Ishikawa (cell line): ENCODE data around the gene IGF1R.

Experiments
- CEBPB ChIP-seq: IDR thresholded peaks from 2 replicates; pipeline ENCODE4 v1.6.1; 2012
- CREB1 ChIP-seq: IDR thresholded peaks from 2 replicates; pipeline ENCODE4 v1.6.1; 2012; ENCODE audit warnings: low read depth
- EGR1 ChIP-seq: IDR thresholded peaks from 2 replicates; pipeline ENCODE4 v1.6.1; 2012
- EP300 ChIP-seq: IDR thresholded peaks from 2 replicates; pipeline ENCODE4 v1.6.1; 2012; ENCODE audit warnings: borderline replicate concordance
- FOXM1 ChIP-seq: IDR thresholded peaks from 2 replicates; pipeline ENCODE4 v1.6.1; 2012; ENCODE audit warnings: low read depth, borderline replicate concordance
- MAX ChIP-seq: IDR thresholded peaks from 2 replicates; pipeline ENCODE4 v1.6.1; 2012
- NFIC ChIP-seq: IDR thresholded peaks from 2 replicates; pipeline ENCODE4 v1.6.1; 2012
- RAD21 ChIP-seq: IDR thresholded peaks from 2 replicates; pipeline ENCODE4 v1.6.1; 2012; ENCODE audit warnings: low read depth
- REST ChIP-seq: IDR thresholded peaks from 2 replicates; pipeline ENCODE4 v1.6.1; 2012; ENCODE audit warnings: low read depth, mild to moderate bottlenecking
- TAF1 ChIP-seq: IDR thresholded peaks from 2 replicates; pipeline ENCODE4 v1.6.1; 2012; ENCODE audit warnings: low read depth, mild to moderate bottlenecking
- TCF12 ChIP-seq: IDR thresholded peaks from 2 replicates; pipeline ENCODE4 v1.6.1; 2012; ENCODE audit warnings: low read depth
- TEAD4 ChIP-seq: IDR thresholded peaks from 2 replicates; pipeline ENCODE4 v1.6.1; 2012
- YY1 ChIP-seq: IDR thresholded peaks from 2 replicates; pipeline ENCODE4 v1.6.1; 2012; ENCODE audit warnings: low read depth
- ZBTB7A ChIP-seq: IDR thresholded peaks from 2 replicates; pipeline ENCODE4 v1.6.1; 2012; ENCODE audit warnings: low read depth
- TF ChIP-seq, protein P1 (sequence below): IDR thresholded peaks from 2 replicates; pipeline ENCODE4 v1.6.1; 2012

Gene IGF1R

GRCh38 chr15:98937413-98938104 lies 289.2 kb downstream of the IGF1R start:
- TF ChIP-seq RAD21, result no peak
- TF ChIP-seq MAX, result no peak
- no peak for TF ChIP-seq TCF12
- no peak for TF ChIP-seq FOXM1
- TF ChIP-seq EGR1, result no peak
- TF ChIP-seq ZBTB7A, result no peak
- no peak for TF ChIP-seq YY1
- no peak for TF ChIP-seq TEAD4
- no peak for TF ChIP-seq NFIC
- no peak for TF ChIP-seq REST
- TF ChIP-seq, protein P1, sequence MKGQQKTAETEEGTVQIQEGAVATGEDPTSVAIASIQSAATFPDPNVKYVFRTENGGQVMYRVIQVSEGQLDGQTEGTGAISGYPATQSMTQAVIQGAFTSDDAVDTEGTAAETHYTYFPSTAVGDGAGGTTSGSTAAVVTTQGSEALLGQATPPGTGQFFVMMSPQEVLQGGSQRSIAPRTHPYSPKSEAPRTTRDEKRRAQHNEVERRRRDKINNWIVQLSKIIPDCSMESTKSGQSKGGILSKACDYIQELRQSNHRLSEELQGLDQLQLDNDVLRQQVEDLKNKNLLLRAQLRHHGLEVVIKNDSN, result no peak
- TF ChIP-seq CEBPB, result no peak
- TF ChIP-seq CREB1, result no peak
- no peak for TF ChIP-seq EP300
- no peak for TF ChIP-seq TAF1

DNA sequence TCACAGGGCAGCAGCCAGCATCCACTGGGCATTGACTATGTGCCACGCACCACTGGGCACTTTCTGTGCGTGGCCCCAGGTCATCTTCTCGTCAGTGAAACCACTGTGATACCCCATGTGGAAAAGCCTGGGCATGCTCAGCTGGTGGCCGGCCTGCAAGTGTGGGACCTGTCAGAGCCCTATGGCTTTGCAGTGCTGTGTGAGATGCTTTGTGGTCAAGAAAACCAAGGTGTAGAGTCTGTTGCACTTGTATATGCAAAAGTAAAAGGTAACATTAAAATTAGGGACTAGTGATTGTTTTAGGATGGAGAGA lies 289.7 kb downstream of the IGF1R start:
- TF ChIP-seq CREB1 (no peak), YY1 (no peak), REST (no peak), MAX (no peak), TEAD4 (no peak), FOXM1 (no peak), NFIC (no peak), EGR1 (no peak), EP300 (no peak)
- TF ChIP-seq, protein P1, result no peak

DNA sequence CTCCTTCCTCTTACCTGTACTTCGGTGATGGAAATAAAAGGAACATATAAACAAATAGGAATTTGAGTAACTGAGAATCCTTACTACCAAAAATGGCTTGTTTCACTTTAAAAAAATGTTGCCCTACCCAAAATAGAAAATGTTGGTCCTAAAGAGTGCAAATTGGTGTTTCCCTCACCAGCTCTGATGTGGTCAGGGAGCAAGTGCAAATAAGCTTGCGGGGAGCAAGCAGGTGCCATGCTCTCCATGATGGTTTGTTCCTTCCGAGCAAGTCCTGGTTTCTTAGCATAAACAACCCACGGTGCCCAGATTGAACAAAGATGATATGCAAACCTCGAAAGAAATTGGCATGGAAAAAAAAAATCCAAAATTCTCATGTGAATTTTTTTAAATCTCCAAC lies 290.5 kb downstream of the IGF1R start:
- no peak for TF ChIP-seq YY1
- no peak for TF ChIP-seq TEAD4
- no peak for TF ChIP-seq EGR1
- TF ChIP-seq RAD21, result no peak
- TF ChIP-seq ZBTB7A, result no peak
- no peak for TF ChIP-seq TAF1
- TF ChIP-seq EP300, result no peak
- TF ChIP-seq REST, result no peak
- TF ChIP-seq CREB1, result no peak
- no peak for TF ChIP-seq NFIC
- TF ChIP-seq TCF12, result no peak
- TF ChIP-seq MAX, result no peak
- TF ChIP-seq, protein P1, result no peak
